Measurements from ENCODE around the gene HSPA1B.
"Not testable (repeated sequence)": the region's sequence is repeated elsewhere in the genome, so short reads cannot be mapped to it uniquely, and the experiment has no call there.

HSPA1B gene

GRCh38 chr6:31825553-31825952 lies 2.0 kb upstream of the HSPA1B start:
- DNase-seq (ENCODE audit: low read depth in 4 of 4, low spot score in 1 of 4), result no peak

GRCh38 chr6:31826793-31827285 lies 699 bp upstream of the HSPA1B start:
- no peak for DNase-seq (ENCODE audit: low read depth in 4 of 4, low spot score in 1 of 4)

- no peak for DNase-seq (ENCODE audit: low read depth in 4 of 4, low spot score in 1 of 4)
Observed at GRCh38 chr6:31829633-31830283, 2.2 kb downstream of the HSPA1B start.

- DNase-seq (ENCODE audit: low read depth in 4 of 4, low spot score in 1 of 4), result no peak
Observed at GRCh38 chr6:31830886-31831335, 3.4 kb downstream of the HSPA1B start.

GRCh38 chr6:31831350-31832215 lies 4.0 kb downstream of the HSPA1B start:
- no peak for DNase-seq (ENCODE audit: low read depth in 4 of 4, low spot score in 1 of 4)

- peak in 3 of 4 experiments; percentile 69 to 75 (median 70) for DNase-seq (ENCODE audit: low read depth in 4 of 4, low spot score in 1 of 4)
Observed at GRCh38 chr6:31834367-31835250, 7.1 kb downstream of the HSPA1B start.

- no peak for DNase-seq (ENCODE audit: low read depth in 4 of 4, low spot score in 1 of 4)
Observed at GRCh38 chr6:31836047-31836473, 8.5 kb downstream of the HSPA1B start.

GRCh38 chr6:31836474-31837368 lies 9.2 kb downstream of the HSPA1B start:
- no peak for DNase-seq (ENCODE audit: low read depth in 4 of 4, low spot score in 1 of 4)

- DNase-seq (ENCODE audit: low read depth in 4 of 4, low spot score in 1 of 4), result no peak
Observed at GRCh38 chr6:31837369-31838113, 10.0 kb downstream of the HSPA1B start.

- DNase-seq (ENCODE audit: low read depth in 4 of 4, low spot score in 1 of 4), result not testable (repeated sequence)
Observed at GRCh38 chr6:31838114-31838553, 10.6 kb downstream of the HSPA1B start.

- no peak for DNase-seq (ENCODE audit: low read depth in 4 of 4, low spot score in 1 of 4)
Observed at GRCh38 chr6:31838968-31839367, 11.4 kb downstream of the HSPA1B start.

GRCh38 chr6:31839779-31840126 lies 12.2 kb downstream of the HSPA1B start:
- not testable (repeated sequence) for DNase-seq (ENCODE audit: low read depth in 4 of 4, low spot score in 1 of 4)

- DNase-seq (ENCODE audit: low read depth in 4 of 4, low spot score in 1 of 4), result no peak
Observed at GRCh38 chr6:31842053-31842452, 14.5 kb downstream of the HSPA1B start.

- DNase-seq (ENCODE audit: low read depth in 4 of 4, low spot score in 1 of 4), result no peak
Observed at GRCh38 chr6:31844507-31844906, 17.0 kb downstream of the HSPA1B start.

- DNase-seq (ENCODE audit: low read depth in 4 of 4, low spot score in 1 of 4), result no peak
Observed at GRCh38 chr6:31847276-31847978, 19.9 kb downstream of the HSPA1B start.

GRCh38 chr6:31850765-31851484 lies 23.4 kb downstream of the HSPA1B start:
- no peak for DNase-seq (ENCODE audit: low read depth in 4 of 4, low spot score in 1 of 4)

GRCh38 chr6:31851485-31851832 lies 23.9 kb downstream of the HSPA1B start:
- no peak for DNase-seq (ENCODE audit: low read depth in 4 of 4, low spot score in 1 of 4)

All from stimulated activated CD4-positive, alpha-beta T cell treated with anti-CD3 and anti-CD28 coated beads, Interleukin-1b, Interleukin-23, amount 100 ng/mL, for 24 hours (primary cell).